Natural killer cell (primary cell): Measurements from ENCODE around the gene ROBO1. TPM values are rescaled to one million over a fixed set of nuclear protein-coding genes. Genes with fewer than 3 reads are reported as not detected.

Experiments
- ATAC-seq, 3 donors: fragments of 150-1000 bp in 2 of 3; fragments of 200-7000 bp in 1 of 3; cut with Tn5 transposase; 1 replicate in 1 of 3; 2 replicates in 2 of 3; pipeline ENCODE4 v1.10.0; 2021; ENCODE audit warnings: mild to moderate bottlenecking in 2 of 3, moderate library complexity in 2 of 3
- DNase-seq, 2 donors: peaks; one replicate each; pipeline versions ENCODE4 v3.0.0 to v3.0.0-alpha.2; 2013 to 2021; ENCODE audit warnings: mixed read lengths in 1 of 2
- H3K27ac ChIP-seq: one replicate; pipeline ENCODE4 v1.5.1; 2013; ENCODE audit warnings: mild to moderate bottlenecking, low read length
- H3K27me3 ChIP-seq: one replicate; pipeline ENCODE4 v1.6.1; 2013; ENCODE audit warnings: low read length; ENCODE audit not compliant: control insufficient read depth, insufficient read depth
- H3K36me3 ChIP-seq: one replicate; pipeline ENCODE4 v1.6.1; 2013; ENCODE audit warnings: low read length; ENCODE audit not compliant: control insufficient read depth, insufficient read depth
- H3K4me1 ChIP-seq: one replicate; pipeline ENCODE4 v1.6.1; 2013; ENCODE audit warnings: low read length; ENCODE audit not compliant: control insufficient read depth, insufficient read depth
- H3K4me3 ChIP-seq: one replicate; pipeline ENCODE4 v1.5.1; 2013; ENCODE audit warnings: low read length
- H3K9me3 ChIP-seq: one replicate; pipeline ENCODE4 v1.6.1; 2013; ENCODE audit warnings: low read length; ENCODE audit not compliant: control insufficient read depth, insufficient read depth
- H3K27ac Mint-ChIP-seq, 2 donors: one replicate each; pipeline ENCODE4 v1.8.0; 2022; ENCODE audit warnings: mild to moderate bottlenecking in 2 of 2, mixed read lengths in 2 of 2, moderate library complexity in 1 of 2
- H3K27me3 Mint-ChIP-seq, 2 donors: one replicate each; pipeline ENCODE4 v1.8.0; 2022; ENCODE audit warnings: low read depth in 2 of 2, mixed read lengths in 2 of 2
- H3K36me3 Mint-ChIP-seq: one replicate; pipeline ENCODE4 v1.8.0; 2022; ENCODE audit warnings: mixed read lengths
- H3K4me1 Mint-ChIP-seq, 2 donors: one replicate each; pipeline ENCODE4 v1.8.0; 2022; ENCODE audit warnings: mixed read lengths in 2 of 2
- H3K4me3 Mint-ChIP-seq: one replicate; pipeline ENCODE4 v1.8.0; 2022; ENCODE audit warnings: mild to moderate bottlenecking, moderate library complexity, mixed read lengths
- H3K9me3 Mint-ChIP-seq, 2 donors: one replicate each; pipeline ENCODE4 v1.8.0; 2022; ENCODE audit warnings: mixed read lengths in 2 of 2
- CTCF ChIP-seq: fragments of 200-600 bp; IDR thresholded peaks from one replicate; pipeline ENCODE4 v1.8.0; 2022; ENCODE audit warnings: antibody characterized with exemption
- WGBS: methylation state at CpG from one replicate; pipeline ENCODE4 v1.1.7; 2013; ENCODE audit warnings: missing lambda C conversion rate; ENCODE audit not compliant: insufficient coverage; 5-methylcytosine and 5-hydroxymethylcytosine counted together
- intact Hi-C: fragments of 100-400 bp; cut with micrococcal nuclease; formaldehyde crosslinking; loops from one replicate; pipeline ENCODE4 v1.14.2; 2022
- total RNA-seq, 4 donors: library from RNA; stranded (reverse); fragments of 120-200 nt in 1 of 4; gene quantifications; one replicate each; pipeline versions ENCODE4 v1.2.3 to v1.2.4, GENCODE V29; 2013 to 2022

Gene ROBO1
- total RNA-seq, 3 donors from 2014 or later (not counting 1 experiment from before 2014, with no cell fraction given) = 0.07 TPM; not detected in 2

- no peaks in the 10 kb centered on the region for H3K4me1 Mint-ChIP-seq
- no peak overlapping the region for H3K27ac Mint-ChIP-seq
- 92% methylated on average over 6 of the region's 6 CpGs for WGBS
- Histone ChIP-seq H3K9me3 (no peaks in the 10 kb centered on the region), H3K36me3 (no peaks in the 10 kb centered on the region), H3K27me3 (no peaks in the 10 kb centered on the region), H3K4me3 (no peak overlapping the region), H3K27ac (no peak overlapping the region), H3K4me1 (no peaks in the 10 kb centered on the region)
- no peak for TF ChIP-seq CTCF
- no peak overlapping the region for H3K4me3 Mint-ChIP-seq
- no peaks in the 10 kb centered on the region for H3K36me3 Mint-ChIP-seq
- DNase-seq (no peak), ATAC-seq (no peak)
- no peaks in the 10 kb centered on the region for H3K27me3 Mint-ChIP-seq
- intact Hi-C loops = no loop called here
- H3K9me3 Mint-ChIP-seq = peaks cover 6 to 13% of the 10 kb centered on the region in 2 donors
Measured at GRCh38 chr3:79367803-79368202, 400.0 kb downstream of the ROBO1 start.

- Mint-ChIP-seq H3K27ac (no peak overlapping the region), H3K27me3 (no peaks in the 10 kb centered on the region), H3K36me3 (no peaks in the 10 kb centered on the region), H3K4me1 (no peaks in the 10 kb centered on the region), H3K4me3 (no peak overlapping the region), H3K9me3 (peaks cover 4 to 10% of the 10 kb centered on the region in 2 donors)
- no peak for TF ChIP-seq CTCF
- Histone ChIP-seq H3K36me3 (no peaks in the 10 kb centered on the region), H3K9me3 (no peaks in the 10 kb centered on the region), H3K27me3 (no peaks in the 10 kb centered on the region), H3K4me3 (no peak overlapping the region), H3K4me1 (no peaks in the 10 kb centered on the region), H3K27ac (no peak overlapping the region)
- DNase-seq (no peak), ATAC-seq (no peak)
- intact Hi-C loops = no loop called here
Measured at GRCh38 chr3:79367066-79367465, 400.7 kb downstream of the ROBO1 start.

DNA sequence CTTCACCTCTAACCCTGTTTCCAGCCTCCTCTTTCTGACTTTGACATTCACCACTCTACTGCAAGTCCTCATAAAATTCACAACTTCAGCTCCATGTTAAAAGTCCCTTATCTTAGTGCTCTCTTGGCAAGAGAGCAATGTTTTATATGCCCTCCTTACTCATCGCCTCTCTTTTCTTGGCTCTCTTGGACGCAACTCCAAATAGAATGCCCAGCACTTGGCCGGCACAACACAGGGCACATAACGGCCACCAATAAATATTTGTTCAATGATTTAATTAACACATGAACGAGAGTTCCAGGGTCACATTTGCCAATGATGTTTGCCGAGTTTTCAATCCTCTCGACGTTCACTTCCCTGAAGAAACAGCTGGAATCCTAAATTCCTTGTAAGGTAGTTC lies 401.4 kb downstream of the ROBO1 start:
- H3K27me3 Mint-ChIP-seq = no peaks in the 10 kb centered on the region
- Histone ChIP-seq H3K9me3 (no peaks in the 10 kb centered on the region), H3K4me3 (no peak overlapping the region), H3K4me1 (no peaks in the 10 kb centered on the region), H3K27ac (no peak overlapping the region), H3K36me3 (no peaks in the 10 kb centered on the region), H3K27me3 (no peaks in the 10 kb centered on the region)
- no peak overlapping the region for H3K27ac Mint-ChIP-seq
- no peak for DNase-seq
- peaks cover 4 to 9% of the 10 kb centered on the region in 2 donors for H3K9me3 Mint-ChIP-seq
- no peak overlapping the region for H3K4me3 Mint-ChIP-seq
- no peak for TF ChIP-seq CTCF
- H3K4me1 Mint-ChIP-seq = no peaks in the 10 kb centered on the region
- 86% methylated on average over 8 of the region's 8 CpGs for WGBS
- no peaks in the 10 kb centered on the region for H3K36me3 Mint-ChIP-seq
- intact Hi-C loops = no loop called here
- no peak for ATAC-seq

DNA sequence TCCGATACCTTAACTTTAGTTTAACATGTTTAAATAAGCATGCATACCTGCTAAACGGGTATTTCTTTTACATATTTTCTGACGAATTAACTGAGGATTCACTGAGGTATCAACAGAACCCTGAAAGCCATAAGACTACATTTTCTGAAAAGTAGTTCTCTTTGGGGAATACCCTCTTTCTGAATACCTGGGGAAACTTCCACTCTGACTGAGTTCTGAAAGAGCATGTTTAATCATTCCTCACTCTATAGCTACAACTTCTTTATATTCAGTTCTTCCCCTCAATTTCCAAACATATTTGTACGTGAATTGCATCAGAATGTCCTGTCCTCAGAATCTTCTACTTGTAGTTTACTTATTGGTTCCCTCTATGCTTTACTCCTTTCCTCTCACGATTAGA lies 403.0 kb downstream of the ROBO1 start:
- Mint-ChIP-seq H3K4me3 (no peak overlapping the region), H3K9me3 (peaks cover 4 to 8% of the 10 kb centered on the region in 2 donors), H3K27me3 (no peaks in the 10 kb centered on the region), H3K27ac (no peak overlapping the region), H3K4me1 (no peaks in the 10 kb centered on the region), H3K36me3 (no peaks in the 10 kb centered on the region)
- no peak overlapping the region for H3K27ac ChIP-seq
- no peak for ATAC-seq
- no peak overlapping the region for H3K4me3 ChIP-seq
- intact Hi-C loops = no loop called here
- no peak for DNase-seq
- 79% methylated on average over 5 of the region's 5 CpGs for WGBS
- no peaks in the 10 kb centered on the region for H3K27me3 ChIP-seq
- no peaks in the 10 kb centered on the region for H3K4me1 ChIP-seq
- TF ChIP-seq CTCF = no peak
- H3K9me3 ChIP-seq = no peaks in the 10 kb centered on the region
- no peaks in the 10 kb centered on the region for H3K36me3 ChIP-seq
